ENCODE measurements around the gene SULT2A1. TPM values are rescaled to one million over a fixed set of nuclear protein-coding genes. Genes with fewer than 3 reads are reported as not detected.

SULT2A1 gene
- total RNA-seq, 1 experiment from 2014 or later = not detected

GRCh38 chr19:47848425-47848822 is 37.7 kb downstream of the SULT2A1 start:
- H4K20me1 ChIP-seq (ENCODE audit: low read length) = no peaks in the 10 kb centered on the region
- no peaks in the 10 kb centered on the region for H3K9me3 ChIP-seq (ENCODE audit: low read length)
- ChIA-PET CTCF (no interaction called here), POLR2A (ENCODE audit: unreplicated experiment) (no interaction called here)
- DNase-seq (no peak), ATAC-seq (no peak)
- intact Hi-C loops (cut with micrococcal nuclease) = no loop called here
- no peak for TF ChIP-seq EZH2phosphoT487 (IDR thresholded peaks at IDR 0.05; ENCODE audit: borderline replicate concordance, low read length)
- no peak for TF ChIP-seq EZH2 (IDR thresholded peaks at IDR 0.05; ENCODE audit: low read length, unreplicated experiment)
- TF ChIP-seq, protein P1, sequence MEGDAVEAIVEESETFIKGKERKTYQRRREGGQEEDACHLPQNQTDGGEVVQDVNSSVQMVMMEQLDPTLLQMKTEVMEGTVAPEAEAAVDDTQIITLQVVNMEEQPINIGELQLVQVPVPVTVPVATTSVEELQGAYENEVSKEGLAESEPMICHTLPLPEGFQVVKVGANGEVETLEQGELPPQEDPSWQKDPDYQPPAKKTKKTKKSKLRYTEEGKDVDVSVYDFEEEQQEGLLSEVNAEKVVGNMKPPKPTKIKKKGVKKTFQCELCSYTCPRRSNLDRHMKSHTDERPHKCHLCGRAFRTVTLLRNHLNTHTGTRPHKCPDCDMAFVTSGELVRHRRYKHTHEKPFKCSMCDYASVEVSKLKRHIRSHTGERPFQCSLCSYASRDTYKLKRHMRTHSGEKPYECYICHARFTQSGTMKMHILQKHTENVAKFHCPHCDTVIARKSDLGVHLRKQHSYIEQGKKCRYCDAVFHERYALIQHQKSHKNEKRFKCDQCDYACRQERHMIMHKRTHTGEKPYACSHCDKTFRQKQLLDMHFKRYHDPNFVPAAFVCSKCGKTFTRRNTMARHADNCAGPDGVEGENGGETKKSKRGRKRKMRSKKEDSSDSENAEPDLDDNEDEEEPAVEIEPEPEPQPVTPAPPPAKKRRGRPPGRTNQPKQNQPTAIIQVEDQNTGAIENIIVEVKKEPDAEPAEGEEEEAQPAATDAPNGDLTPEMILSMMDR (conservative IDR thresholded peaks at IDR 0.05; ENCODE audit: low read depth, low read length) = no peak
- no peaks in the 10 kb centered on the region for H3K36me3 ChIP-seq (ENCODE audit: low read depth, low read length)
- H3K9ac ChIP-seq (ENCODE audit: low read length) = no peak overlapping the region
- no peak overlapping the region for H3K4me2 ChIP-seq (ENCODE audit: low read length)
- BruUV-seq (replicated peaks) = no TSS peak
- H3K4me1 ChIP-seq (ENCODE audit: insufficient read depth, low read length) = no peaks in the 10 kb centered on the region
- no peak overlapping the region for H3K27ac ChIP-seq (ENCODE audit: low read length)
- no peaks in the 10 kb centered on the region for H3K79me2 ChIP-seq (ENCODE audit: low read length)
- H3F3A ChIP-seq (ENCODE audit: low read length, unreplicated experiment) = no peaks in the 10 kb centered on the region
- no peak overlapping the region for H2AFZ ChIP-seq (ENCODE audit: low read length)
- H3K27me3 ChIP-seq (ENCODE audit: low read length) = peaks cover 7% of the 10 kb centered on the region; the same call in 1 of the 2 replicates
- H3K9me2 ChIP-seq (replicated peaks; ENCODE audit: low read length) = no peaks in the 10 kb centered on the region
- H3K4me3 ChIP-seq (ENCODE audit: low read length) = no peak overlapping the region

- CTCF ChIA-PET = no interaction called here
- no peaks in the 10 kb centered on the region for H3K27me3 ChIP-seq (ENCODE audit: low read length)
Measured at GRCh38 chr19:47842941-47843340, 43.2 kb downstream of the SULT2A1 start.

GRCh38 chr19:47839913-47840312 is 46.2 kb downstream of the SULT2A1 start:
- Histone ChIP-seq H3K27ac (ENCODE audit: low read length) (no peak overlapping the region), H3F3A (ENCODE audit: low read length, unreplicated experiment) (no peaks in the 10 kb centered on the region), H3K36me3 (ENCODE audit: low read depth, low read length) (no peaks in the 10 kb centered on the region), H4K20me1 (ENCODE audit: low read length) (no peaks in the 10 kb centered on the region), H2AFZ (ENCODE audit: low read length) (no peak overlapping the region), H3K4me3 (ENCODE audit: low read length) (no peak overlapping the region), H3K27me3 (ENCODE audit: low read length) (no peaks in the 10 kb centered on the region), H3K9me2 (replicated peaks; ENCODE audit: low read length) (no peaks in the 10 kb centered on the region), H3K79me2 (ENCODE audit: low read length) (no peaks in the 10 kb centered on the region), H3K9me3 (ENCODE audit: low read length) (no peaks in the 10 kb centered on the region), H3K4me1 (ENCODE audit: insufficient read depth, low read length) (no peaks in the 10 kb centered on the region), H3K4me2 (ENCODE audit: low read length) (no peak overlapping the region), H3K9ac (ENCODE audit: low read length) (no peak overlapping the region)
- DNase-seq = no peak
- ATAC-seq = no peak
- ChIA-PET CTCF (no interaction called here), POLR2A (ENCODE audit: unreplicated experiment) (interaction anchor here (0.6 kb wide), 1 partner anchor 73 kb away, joined by 6 read pairs; no protein-coding TSS in a partner anchor)
- no TSS peak for BruUV-seq (replicated peaks)
- intact Hi-C loops (cut with micrococcal nuclease) = no loop called here
- no peak for TF ChIP-seq EZH2phosphoT487 (IDR thresholded peaks at IDR 0.05; ENCODE audit: borderline replicate concordance, low read length)
- TF ChIP-seq, protein P1 (conservative IDR thresholded peaks at IDR 0.05; ENCODE audit: low read depth, low read length) = no peak
- no peak for TF ChIP-seq EZH2 (IDR thresholded peaks at IDR 0.05; ENCODE audit: low read length, unreplicated experiment)

More at GRCh38 chr19:47842941-47843340, 43.2 kb downstream of the SULT2A1 start:
- Histone ChIP-seq H2AFZ (ENCODE audit: low read length) (no peak overlapping the region), H3K4me1 (ENCODE audit: insufficient read depth, low read length) (no peaks in the 10 kb centered on the region), H3K79me2 (ENCODE audit: low read length) (no peaks in the 10 kb centered on the region), H3K9me3 (ENCODE audit: low read length) (no peaks in the 10 kb centered on the region), H3K9me2 (replicated peaks; ENCODE audit: low read length) (no peaks in the 10 kb centered on the region), H3K4me2 (ENCODE audit: low read length) (no peak overlapping the region), H3K36me3 (ENCODE audit: low read depth, low read length) (no peaks in the 10 kb centered on the region), H3K4me3 (ENCODE audit: low read length) (no peak overlapping the region), H3K27ac (ENCODE audit: low read length) (no peak overlapping the region), H3K9ac (ENCODE audit: low read length) (no peak overlapping the region), H4K20me1 (ENCODE audit: low read length) (no peaks in the 10 kb centered on the region), H3F3A (ENCODE audit: low read length, unreplicated experiment) (no peaks in the 10 kb centered on the region)
- POLR2A ChIA-PET (ENCODE audit: unreplicated experiment) = no interaction called here
- intact Hi-C loops (cut with micrococcal nuclease) = no loop called here
- TF ChIP-seq, protein P1 (conservative IDR thresholded peaks at IDR 0.05; ENCODE audit: low read depth, low read length) = no peak
- TF ChIP-seq EZH2 (IDR thresholded peaks at IDR 0.05; ENCODE audit: low read length, unreplicated experiment) (no peak), EZH2phosphoT487 (IDR thresholded peaks at IDR 0.05; ENCODE audit: borderline replicate concordance, low read length) (no peak)
- no peak for DNase-seq
- no TSS peak for BruUV-seq (replicated peaks)
- ATAC-seq = no peak

All from PC-3 (cell line).